GM23248 (cell line): ENCODE results near the gene CAMK1D. TPM values are rescaled to one million over a fixed set of nuclear protein-coding genes. Genes with fewer than 3 reads are reported as not detected.

ENCODE experiments used
- DNase-seq: peaks from one replicate; pipeline ENCODE4 v3.0.0-alpha.2; 2015
- H2AFZ ChIP-seq: fragments of 200-600 bp; sonication (generic); 2 replicates; pipeline ENCODE4 v1.6.1; 2016; ENCODE audit warnings: antibody characterized with exemption
- H3F3A ChIP-seq: fragments of 200-600 bp; sonication (generic); 2 replicates; pipeline ENCODE4 v1.6.1; 2016; ENCODE audit warnings: mild to moderate bottlenecking, antibody characterized with exemption, mixed run types; ENCODE audit not compliant: insufficient read depth
- H3K27ac ChIP-seq: fragments of 200-600 bp; sonication (generic); 2 replicates; pipeline ENCODE4 v1.5.1; 2016; ENCODE audit warnings: mild to moderate bottlenecking
- H3K27me3 ChIP-seq: fragments of 200-600 bp; sonication (generic); replicated peaks from 2 replicates; pipeline ENCODE4 v1.6.1; 2016; ENCODE audit warnings: mild to moderate bottlenecking; ENCODE audit not compliant: insufficient read depth
- H3K36me3 ChIP-seq: fragments of 200-600 bp; sonication (generic); 2 replicates; pipeline ENCODE4 v1.6.1; 2016; ENCODE audit warnings: low read depth, mild to moderate bottlenecking
- H3K4me1 ChIP-seq: fragments of 200-600 bp; sonication (generic); 2 replicates; pipeline ENCODE4 v1.6.1; 2016; ENCODE audit warnings: mild to moderate bottlenecking; ENCODE audit not compliant: insufficient read depth
- H3K4me2 ChIP-seq: fragments of 200-600 bp; sonication (generic); one replicate; pipeline ENCODE4 v1.6.1; 2016; ENCODE audit warnings: mild to moderate bottlenecking; ENCODE audit not compliant: unreplicated experiment
- H3K4me3 ChIP-seq: fragments of 200-600 bp; sonication (generic); 2 replicates; pipeline ENCODE4 v1.5.1; 2016; ENCODE audit warnings: mild to moderate bottlenecking
- H3K79me2 ChIP-seq: fragments of 200-600 bp; sonication (generic); 2 replicates; pipeline ENCODE4 v1.6.1; 2016; ENCODE audit warnings: mild to moderate bottlenecking; ENCODE audit not compliant: insufficient read depth
- H3K9ac ChIP-seq: fragments of 200-600 bp; sonication (generic); 2 replicates; pipeline ENCODE4 v1.6.1; 2016; ENCODE audit warnings: mild to moderate bottlenecking
- H3K9me2 ChIP-seq: fragments of 200-600 bp; sonication (generic); 2 replicates; pipeline ENCODE4 v1.6.1; 2016; ENCODE audit warnings: mixed run types, mild to moderate bottlenecking, moderate library complexity; ENCODE audit not compliant: insufficient read depth
- H3K9me3 ChIP-seq: fragments of 200-600 bp; sonication (generic); one replicate; pipeline ENCODE4 v1.6.1; 2017; ENCODE audit warnings: low read depth
- H4K20me1 ChIP-seq: fragments of 200-600 bp; sonication (generic); 2 replicates; pipeline ENCODE4 v1.6.0; 2016; ENCODE audit not compliant: insufficient read depth
- EZH2 ChIP-seq: fragments of 200-600 bp; sonication (generic); IDR thresholded peaks from 2 replicates; pipeline ENCODE4 v1.6.1; 2018; ENCODE audit warnings: antibody characterized with exemption, mild to moderate bottlenecking; ENCODE audit not compliant: insufficient read depth, poor library complexity, severe bottlenecking
- EZH2phosphoT487 ChIP-seq: fragments of 200-600 bp; sonication (generic); IDR thresholded peaks from 2 replicates; pipeline ENCODE4 v1.6.1; 2018; ENCODE audit warnings: antibody characterized with exemption, moderate library complexity, mild to moderate bottlenecking, low read depth; ENCODE audit not compliant: insufficient read depth
- WGBS, 2 experiments: methylation state at CpG; one replicate each; pipeline ENCODE4 v1.1.6; 2015 to 2017; ENCODE audit warnings: low lambda C conversion rate in 2 of 2, low coverage in 1 of 2; ENCODE audit errors: missing lambda C conversion rate in 2 of 2; 5-methylcytosine and 5-hydroxymethylcytosine counted together
- in situ Hi-C: fragments of 300-500 bp; cut with MboI; formaldehyde crosslinking; loops from 2 replicates; pipeline ENCODE4 v1.15.0; 2020
- polyA plus RNA-seq: library from polyadenylated mRNA; unstranded; fragments of >200 nt; fragmentation: Nextera tagmentation; extraction: Ambion mirVana; gene quantifications from 2 replicates; pipeline ENCODE4 v1.2.1, GENCODE V29; 2016
- total RNA-seq: library from RNA; depleted of rRNA; stranded (reverse); fragments of >200 nt; shearing (Covaris generic); gene quantifications from 2 replicates; pipeline ENCODE4 v1.2.3, GENCODE V29; 2014

The CAMK1D gene
- total and polyA plus RNA-seq, 2 experiments from 2014 or later = 0.22 to 0.55 TPM

DNA sequence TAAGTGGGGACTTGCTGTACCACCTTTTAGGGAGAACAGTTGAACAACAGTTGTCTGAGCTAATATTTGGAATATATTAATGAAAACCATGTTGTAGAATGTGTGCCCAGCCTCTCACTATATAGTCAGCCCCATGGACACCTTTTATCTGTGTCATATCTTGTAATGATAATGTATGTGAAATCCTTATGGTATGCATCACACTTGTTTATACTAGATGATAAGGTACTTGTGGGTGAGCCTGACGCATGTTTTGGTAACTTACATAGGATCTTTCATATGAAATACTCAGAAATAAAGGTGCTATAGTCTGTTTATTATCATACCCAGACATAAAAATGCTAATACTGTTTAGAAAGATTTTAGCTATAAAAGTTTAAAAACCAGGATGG lies 32.8 kb downstream of the CAMK1D start:
- in situ Hi-C loops = no loop called here
- no peaks in the 10 kb centered on the region for H3K79me2 ChIP-seq
- no peaks in the 10 kb centered on the region for H3K4me1 ChIP-seq
- no peak overlapping the region for H3K9ac ChIP-seq
- H3K4me2 ChIP-seq = no peak overlapping the region
- no peaks in the 10 kb centered on the region for H3K27me3 ChIP-seq
- H3K9me2 ChIP-seq = no peaks in the 10 kb centered on the region
- H3K27ac ChIP-seq = no peak overlapping the region
- no peak for DNase-seq
- no peaks in the 10 kb centered on the region for H3F3A ChIP-seq
- H3K9me3 ChIP-seq = no peaks in the 10 kb centered on the region
- no peak overlapping the region for H2AFZ ChIP-seq
- TF ChIP-seq EZH2 (no peak), EZH2phosphoT487 (no peak)
- WGBS, 2 experiments = 83 to 85% methylated on average over 1 of the region's 1 CpG
- no peaks in the 10 kb centered on the region for H4K20me1 ChIP-seq
- no peak overlapping the region for H3K4me3 ChIP-seq
- H3K36me3 ChIP-seq = no peaks in the 10 kb centered on the region

DNA sequence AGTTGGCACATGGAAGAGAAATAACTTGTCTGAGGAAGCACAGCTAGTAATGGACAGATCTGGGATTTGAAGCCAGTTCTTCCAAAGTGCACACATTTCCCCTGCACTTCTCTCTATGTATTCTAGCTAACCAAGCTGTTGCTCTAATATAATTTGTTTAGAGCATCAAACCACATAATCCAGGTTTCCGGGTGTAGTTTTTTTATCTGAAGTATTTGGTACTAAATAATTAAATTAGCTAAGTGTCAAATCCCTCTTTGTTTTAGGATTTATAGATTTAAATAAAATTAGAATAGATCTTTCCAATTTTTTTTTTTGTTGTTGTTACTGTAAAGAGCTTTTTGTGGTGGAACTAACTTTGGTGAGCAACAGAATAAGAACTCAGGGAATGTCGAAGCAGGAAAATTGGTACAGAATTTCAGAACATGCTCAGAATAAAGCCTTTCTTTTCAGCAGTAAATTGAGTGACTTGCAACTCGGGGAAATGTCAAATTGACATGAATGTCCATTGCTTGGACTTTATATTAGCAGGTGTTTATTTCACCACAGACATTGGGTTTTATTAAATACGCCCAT lies 33.7 kb downstream of the CAMK1D start:
- Histone ChIP-seq H3F3A (no peaks in the 10 kb centered on the region), H4K20me1 (no peaks in the 10 kb centered on the region), H2AFZ (no peak overlapping the region), H3K9me2 (no peaks in the 10 kb centered on the region), H3K27ac (no peak overlapping the region), H3K9me3 (no peaks in the 10 kb centered on the region), H3K9ac (no peak overlapping the region), H3K4me2 (no peak overlapping the region), H3K4me3 (no peak overlapping the region), H3K79me2 (no peaks in the 10 kb centered on the region), H3K27me3 (no peaks in the 10 kb centered on the region), H3K36me3 (no peaks in the 10 kb centered on the region), H3K4me1 (no peaks in the 10 kb centered on the region)
- 39 to 45% methylated on average over 4 of the region's 4 CpGs for WGBS, 2 experiments
- no peak for DNase-seq
- in situ Hi-C loops = no loop called here
- TF ChIP-seq EZH2 = no peak
- no peak for TF ChIP-seq EZH2phosphoT487

DNA sequence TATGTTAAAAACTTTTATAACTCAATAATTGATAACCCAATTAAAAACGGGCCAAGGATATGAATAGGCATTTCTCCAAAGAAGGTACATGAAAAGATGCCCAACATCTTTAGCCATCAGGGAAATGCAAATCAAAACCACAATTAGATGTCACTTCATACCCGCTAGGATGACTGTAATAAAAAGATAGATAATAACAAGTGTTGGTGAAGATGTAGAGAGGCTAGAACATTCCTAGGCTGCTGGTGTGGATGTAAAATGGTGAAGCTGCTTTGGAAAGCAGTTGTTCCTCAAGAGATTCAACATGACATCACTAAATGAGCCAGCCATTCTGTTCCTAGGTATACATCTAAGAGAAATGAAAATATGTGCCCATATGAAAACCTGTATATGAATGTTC lies 35.6 kb downstream of the CAMK1D start:
- TF ChIP-seq EZH2phosphoT487 = no peak
- TF ChIP-seq EZH2 = no peak
- Histone ChIP-seq H3K27me3 (no peaks in the 10 kb centered on the region), H2AFZ (no peak overlapping the region), H3K9ac (no peak overlapping the region), H3K27ac (no peak overlapping the region), H3K4me3 (no peak overlapping the region), H3K4me1 (no peaks in the 10 kb centered on the region), H3K79me2 (no peaks in the 10 kb centered on the region), H3K36me3 (no peaks in the 10 kb centered on the region), H4K20me1 (no peaks in the 10 kb centered on the region), H3K9me2 (no peaks in the 10 kb centered on the region), H3K9me3 (no peaks in the 10 kb centered on the region), H3F3A (no peaks in the 10 kb centered on the region), H3K4me2 (no peak overlapping the region)
- 53 to 65% methylated on average over 2 of the region's 2 CpGs for WGBS, 2 experiments
- in situ Hi-C loops = no loop called here
- no peak for DNase-seq

GRCh38 chr10:12387561-12388210 lies 38.3 kb downstream of the CAMK1D start:
- WGBS, 2 experiments = 79 to 84% methylated on average over 15 of the region's 15 CpGs
- in situ Hi-C loops = no loop called here

More at GRCh38 chr10:12387561-12388210, 38.3 kb downstream of the CAMK1D start:
- no peaks in the 10 kb centered on the region for H3K4me1 ChIP-seq
- H3K9me3 ChIP-seq = no peaks in the 10 kb centered on the region
- no peaks in the 10 kb centered on the region; the same call in 1 of the 2 replicates for H3K27me3 ChIP-seq
- no peak for DNase-seq
- no peaks in the 10 kb centered on the region for H3K9me2 ChIP-seq
- TF ChIP-seq EZH2phosphoT487 (no peak), EZH2 (no peak)
- no peaks in the 10 kb centered on the region for H3K79me2 ChIP-seq
- H4K20me1 ChIP-seq = no peaks in the 10 kb centered on the region
- no peak overlapping the region for H3K4me3 ChIP-seq
- no peak overlapping the region for H3K4me2 ChIP-seq
- H3F3A ChIP-seq = no peaks in the 10 kb centered on the region
- no peak overlapping the region for H2AFZ ChIP-seq
- H3K9ac ChIP-seq = no peak overlapping the region
- H3K27ac ChIP-seq = no peak overlapping the region
- no peaks in the 10 kb centered on the region for H3K36me3 ChIP-seq
